ENCODE data around the gene CADM3.

The CADM3 gene

DNA sequence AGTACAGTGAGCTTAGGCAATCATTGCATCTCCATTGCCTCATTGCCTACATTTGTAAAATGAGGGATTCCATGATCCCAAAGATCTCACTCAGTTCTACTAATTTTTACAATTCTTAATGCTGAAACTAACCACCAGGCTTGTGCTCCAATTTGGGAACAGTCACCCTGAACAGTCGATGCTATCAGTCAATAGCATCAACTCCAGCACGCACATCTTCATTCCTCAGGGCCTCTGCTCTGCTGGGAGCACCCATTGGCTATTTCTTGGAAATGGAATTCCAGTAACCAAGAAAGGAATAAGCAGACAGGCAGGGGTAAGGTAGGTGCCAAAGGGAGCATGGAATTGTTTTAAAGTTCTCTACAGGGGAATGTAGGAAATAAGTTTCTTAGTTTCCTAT, 19.0 kb downstream of the CADM3 start:
- Histone ChIP-seq H3K27me3 (ENCODE audit: control insufficient read depth, low read length) (peaks cover 50% of the 10 kb centered on the region), H3K79me2 (ENCODE audit: control insufficient read depth, low read length) (no peaks in the 10 kb centered on the region), H3K4me2 (ENCODE audit: low read length) (no peak overlapping the region)

DNA sequence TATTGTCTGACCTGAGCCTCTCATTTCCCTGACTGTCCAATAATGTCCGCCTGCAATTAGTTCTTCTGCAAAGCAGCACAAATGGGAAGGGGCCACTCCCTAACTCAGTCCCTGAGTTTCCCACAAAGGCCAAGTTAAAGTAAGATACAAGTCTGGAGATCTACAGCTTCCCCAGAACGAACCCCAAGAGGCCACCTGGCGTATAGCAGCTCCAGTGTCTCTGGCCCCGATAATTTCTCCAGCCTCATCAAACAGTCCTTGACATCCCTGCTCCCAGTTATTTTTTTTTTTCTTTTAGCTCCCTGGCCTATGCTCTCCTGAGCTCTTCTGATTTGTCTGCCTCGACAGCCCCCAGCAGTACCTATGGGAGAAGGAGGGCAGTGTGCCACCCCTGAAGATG, 25.1 kb downstream of the CADM3 start:
- H4K20me1 ChIP-seq (ENCODE audit: control insufficient read depth, insufficient read depth, low read depth, low read length): no peaks in the 10 kb centered on the region
- TF ChIP-seq, protein P1, sequence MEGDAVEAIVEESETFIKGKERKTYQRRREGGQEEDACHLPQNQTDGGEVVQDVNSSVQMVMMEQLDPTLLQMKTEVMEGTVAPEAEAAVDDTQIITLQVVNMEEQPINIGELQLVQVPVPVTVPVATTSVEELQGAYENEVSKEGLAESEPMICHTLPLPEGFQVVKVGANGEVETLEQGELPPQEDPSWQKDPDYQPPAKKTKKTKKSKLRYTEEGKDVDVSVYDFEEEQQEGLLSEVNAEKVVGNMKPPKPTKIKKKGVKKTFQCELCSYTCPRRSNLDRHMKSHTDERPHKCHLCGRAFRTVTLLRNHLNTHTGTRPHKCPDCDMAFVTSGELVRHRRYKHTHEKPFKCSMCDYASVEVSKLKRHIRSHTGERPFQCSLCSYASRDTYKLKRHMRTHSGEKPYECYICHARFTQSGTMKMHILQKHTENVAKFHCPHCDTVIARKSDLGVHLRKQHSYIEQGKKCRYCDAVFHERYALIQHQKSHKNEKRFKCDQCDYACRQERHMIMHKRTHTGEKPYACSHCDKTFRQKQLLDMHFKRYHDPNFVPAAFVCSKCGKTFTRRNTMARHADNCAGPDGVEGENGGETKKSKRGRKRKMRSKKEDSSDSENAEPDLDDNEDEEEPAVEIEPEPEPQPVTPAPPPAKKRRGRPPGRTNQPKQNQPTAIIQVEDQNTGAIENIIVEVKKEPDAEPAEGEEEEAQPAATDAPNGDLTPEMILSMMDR (IDR thresholded peaks at IDR 0.05; ENCODE audit: low read depth, low read length, poor library complexity, severe bottlenecking): peak; percentile 42
- TF ChIP-seq EZH2phosphoT487 (IDR thresholded peaks at IDR 0.05; ENCODE audit: borderline replicate concordance, low read length): no peak
- no peaks in the 10 kb centered on the region for H3K9me2 ChIP-seq (replicated peaks; ENCODE audit: control insufficient read depth, low read length)
- H3F3A ChIP-seq (ENCODE audit: control insufficient read depth, insufficient read depth): no peaks in the 10 kb centered on the region
- H3K4me1 ChIP-seq (ENCODE audit: control insufficient read depth, low read length): no peaks in the 10 kb centered on the region
- H3K27me3 ChIP-seq (ENCODE audit: control insufficient read depth, low read length): peaks cover 5% of the 10 kb centered on the region
- no peak overlapping the region for H3K4me2 ChIP-seq (ENCODE audit: low read length)
- H3K4me3 ChIP-seq (ENCODE audit: low read length): no peak overlapping the region
- no peaks in the 10 kb centered on the region for H3K79me2 ChIP-seq (ENCODE audit: control insufficient read depth, low read length)
- no peaks in the 10 kb centered on the region for H3K36me3 ChIP-seq (ENCODE audit: control insufficient read depth, low read length)
- no peaks in the 10 kb centered on the region for H3K9me3 ChIP-seq (ENCODE audit: control insufficient read depth, insufficient read depth, low read length)
- H3K27ac ChIP-seq (ENCODE audit: low read depth, low read length): no peak overlapping the region

More for the DNA sequence above, 19.0 kb downstream of the CADM3 start:
- H3K27ac ChIP-seq (ENCODE audit: low read depth, low read length): no peak overlapping the region
- H3K4me1 ChIP-seq (ENCODE audit: control insufficient read depth, low read length): no peaks in the 10 kb centered on the region
- no peaks in the 10 kb centered on the region for H3F3A ChIP-seq (ENCODE audit: control insufficient read depth, insufficient read depth)
- no peak overlapping the region for H3K4me3 ChIP-seq (ENCODE audit: low read length)
- TF ChIP-seq, protein P1 (IDR thresholded peaks at IDR 0.05; ENCODE audit: low read depth, low read length, poor library complexity, severe bottlenecking): no peak
- no peak for TF ChIP-seq EZH2phosphoT487 (IDR thresholded peaks at IDR 0.05; ENCODE audit: borderline replicate concordance, low read length)
- H3K9me2 ChIP-seq (replicated peaks; ENCODE audit: control insufficient read depth, low read length): no peaks in the 10 kb centered on the region
- no peaks in the 10 kb centered on the region for H3K9me3 ChIP-seq (ENCODE audit: control insufficient read depth, insufficient read depth, low read length)
- no peaks in the 10 kb centered on the region for H4K20me1 ChIP-seq (ENCODE audit: control insufficient read depth, insufficient read depth, low read depth, low read length)
- H3K36me3 ChIP-seq (ENCODE audit: control insufficient read depth, low read length): no peaks in the 10 kb centered on the region

DNA sequence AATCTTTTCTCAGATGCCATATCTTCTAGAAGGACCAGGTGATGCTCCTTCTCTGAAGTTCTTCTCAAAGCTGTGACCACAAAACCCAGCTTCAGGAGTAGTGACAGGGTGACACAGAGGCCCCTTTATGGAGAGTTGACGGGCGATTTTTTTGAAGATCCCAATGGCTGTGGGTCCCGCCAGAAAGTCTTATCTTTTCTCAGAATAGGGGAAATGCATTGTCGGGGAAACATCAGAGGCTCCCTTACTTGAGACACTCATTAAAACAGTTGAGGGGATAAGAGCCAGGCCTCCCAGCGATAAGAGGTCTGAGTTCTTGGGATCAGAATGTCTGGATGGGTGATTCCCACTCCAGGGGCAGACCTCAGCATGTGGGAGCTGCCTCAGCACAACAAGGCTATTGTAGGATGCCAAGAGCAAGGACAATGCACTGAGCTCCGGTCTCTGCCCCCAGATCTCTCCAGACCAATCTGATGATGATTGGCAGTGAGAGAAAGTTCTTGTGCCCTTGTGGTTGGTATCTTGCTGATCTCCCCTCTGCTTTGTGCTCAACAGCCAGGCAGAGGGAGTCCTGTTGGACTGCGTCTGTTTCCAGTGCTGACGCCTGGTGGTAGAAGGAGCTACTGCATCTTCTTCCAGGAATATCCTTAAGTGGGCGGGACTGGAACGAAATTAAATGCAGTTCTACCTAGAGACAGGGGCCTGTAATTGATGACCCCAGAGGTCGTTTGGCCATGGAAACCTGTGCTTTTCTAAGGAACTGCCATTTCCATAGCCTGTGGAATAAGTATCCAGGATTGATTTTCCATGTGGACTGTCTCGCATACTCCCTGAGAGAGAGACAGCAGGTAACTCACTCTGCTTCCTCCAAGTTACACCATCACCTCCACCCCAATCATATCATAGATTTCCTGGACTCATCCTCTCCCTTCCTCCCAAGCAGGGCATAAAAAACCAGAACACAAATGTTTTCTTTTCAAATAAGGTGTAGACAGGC, 26.4 kb downstream of the CADM3 start:
- Histone ChIP-seq H3F3A (ENCODE audit: control insufficient read depth, insufficient read depth) (no peaks in the 10 kb centered on the region), H3K9me3 (ENCODE audit: control insufficient read depth, insufficient read depth, low read length) (no peaks in the 10 kb centered on the region), H3K4me1 (ENCODE audit: control insufficient read depth, low read length) (no peaks in the 10 kb centered on the region), H3K36me3 (ENCODE audit: control insufficient read depth, low read length) (no peaks in the 10 kb centered on the region), H3K27me3 (ENCODE audit: control insufficient read depth, low read length) (no peaks in the 10 kb centered on the region), H3K4me2 (ENCODE audit: low read length) (no peak overlapping the region), H3K9me2 (replicated peaks; ENCODE audit: control insufficient read depth, low read length) (no peaks in the 10 kb centered on the region), H3K79me2 (ENCODE audit: control insufficient read depth, low read length) (no peaks in the 10 kb centered on the region), H4K20me1 (ENCODE audit: control insufficient read depth, insufficient read depth, low read depth, low read length) (no peaks in the 10 kb centered on the region), H3K4me3 (ENCODE audit: low read length) (no peak overlapping the region), H3K27ac (ENCODE audit: low read depth, low read length) (no peak overlapping the region)
- TF ChIP-seq EZH2phosphoT487 (IDR thresholded peaks at IDR 0.05; ENCODE audit: borderline replicate concordance, low read length): no peak
- TF ChIP-seq, protein P1 (IDR thresholded peaks at IDR 0.05; ENCODE audit: low read depth, low read length, poor library complexity, severe bottlenecking): peak; percentile 96

Data from DOHH2 (cell line).